LNCAP (cell line): ENCODE measurements around the gene TEX9.

ENCODE experiments used
- CTCF ChIP-seq: fragments of 450-650 bp; IDR thresholded peaks from 2 replicates; pipeline ENCODE4 v1.5.1; 2017; ENCODE audit warnings: mild to moderate bottlenecking

TEX9 gene

GRCh38 chr15:56367156-56367555, 1.9 kb downstream of the TEX9 start:
- no peak for TF ChIP-seq CTCF

- TF ChIP-seq CTCF, result no peak
Measured at GRCh38 chr15:56369234-56369633, 4.0 kb downstream of the TEX9 start.

GRCh38 chr15:56371495-56372147, 6.4 kb downstream of the TEX9 start:
- no peak for TF ChIP-seq CTCF

GRCh38 chr15:56383010-56383409, 17.8 kb downstream of the TEX9 start:
- no peak for TF ChIP-seq CTCF

- no peak for TF ChIP-seq CTCF
Measured at GRCh38 chr15:56385908-56386307, 20.7 kb downstream of the TEX9 start.

- no peak for TF ChIP-seq CTCF
Measured at GRCh38 chr15:56390739-56391267, 25.6 kb downstream of the TEX9 start.

- no peak for TF ChIP-seq CTCF
Measured at GRCh38 chr15:56393277-56393676, 28.1 kb downstream of the TEX9 start.

- TF ChIP-seq CTCF, result no peak
Measured at GRCh38 chr15:56394909-56395308, 29.7 kb downstream of the TEX9 start.
